Large intestine (tissue), 3 donors: ENCODE measurements around the gene UBA7. TPM values are rescaled to one million over a fixed set of nuclear protein-coding genes. Genes with fewer than 3 reads are reported as not detected.
A peak's percentile ranks its signal among the peaks of the same experiment; 100 is the strongest.

ENCODE experiments used
- DNase-seq, 2 donors: peaks; one replicate each; pipeline versions ENCODE4 v3.0.0 to v3.0.0-alpha.2; 2013
- H3K27ac ChIP-seq: one replicate; pipeline ENCODE4 v1.5.1; 2013; ENCODE audit warnings: low read length
- H3K27me3 ChIP-seq: 2 replicates; pipeline ENCODE4 v1.6.1; 2013; ENCODE audit warnings: low read length; ENCODE audit not compliant: control insufficient read depth, insufficient read depth
- H3K36me3 ChIP-seq: 2 replicates; pipeline ENCODE4 v1.6.1; 2013; ENCODE audit warnings: low read length; ENCODE audit not compliant: control insufficient read depth, insufficient read depth
- H3K4me1 ChIP-seq: one replicate; pipeline ENCODE4 v1.6.1; 2013; ENCODE audit warnings: low read length; ENCODE audit not compliant: control insufficient read depth, insufficient read depth
- H3K4me3 ChIP-seq: one replicate; pipeline ENCODE4 v1.5.1; 2013; ENCODE audit warnings: low read length
- H3K9me3 ChIP-seq: one replicate; pipeline ENCODE4 v1.6.1; 2013; ENCODE audit warnings: mild to moderate bottlenecking, low read depth, low read length, moderate library complexity; ENCODE audit not compliant: control insufficient read depth
- WGBS: methylation state at CpG from one replicate; pipeline ENCODE4 v1.1.5; 2013; ENCODE audit warnings: low lambda C conversion rate; ENCODE audit not compliant: insufficient coverage; 5-methylcytosine and 5-hydroxymethylcytosine counted together
- polyA plus RNA-seq: library from polyadenylated mRNA; unstranded; fragments of 120-200 nt; gene quantifications from one replicate; pipeline ENCODE4 v1.2.1, GENCODE V29; 2013

UBA7 gene
- polyA plus RNA-seq, 1 donor = 60.4 TPM

DNA sequence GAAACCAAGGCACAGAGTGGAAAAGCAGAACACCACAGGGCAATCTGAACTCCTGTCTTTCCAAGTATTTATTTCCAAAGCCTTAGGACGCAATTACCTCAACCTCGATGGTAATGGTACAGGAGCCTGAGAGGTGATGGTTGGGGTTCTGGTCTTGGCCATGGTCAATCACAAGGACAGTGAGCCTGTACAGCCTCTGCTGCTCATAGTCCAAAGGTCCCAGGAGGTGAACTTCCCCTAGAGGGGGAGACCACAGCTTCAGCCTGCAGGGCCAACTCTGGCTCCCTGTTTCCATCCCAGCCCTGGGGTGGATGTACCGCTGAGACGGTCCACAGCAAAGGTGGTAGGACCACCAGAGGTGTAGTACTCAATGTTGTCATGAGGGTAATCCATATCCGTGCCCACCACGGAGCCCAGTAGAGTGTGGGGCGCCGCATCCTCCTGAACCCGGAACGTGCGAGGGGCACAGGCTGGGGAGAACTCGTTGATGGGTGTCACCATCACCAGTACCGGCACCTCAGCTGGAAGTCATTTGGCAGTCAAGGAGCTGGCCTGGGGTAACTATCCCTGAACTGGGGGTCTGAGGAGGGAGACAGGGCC is 20.2 kb downstream of the UBA7 start:
- H3K9me3 ChIP-seq = peaks cover 3% of the 10 kb centered on the region
- no CpG with 5 or more reads among the region's 13 CpGs for WGBS
- H3K4me1 ChIP-seq = no peaks in the 10 kb centered on the region
- H3K4me3 ChIP-seq = no peak overlapping the region
- H3K27me3 ChIP-seq = peaks cover 2% of the 10 kb centered on the region
- H3K36me3 ChIP-seq = no peaks in the 10 kb centered on the region
- no peak overlapping the region for H3K27ac ChIP-seq
- no peak for DNase-seq

DNA sequence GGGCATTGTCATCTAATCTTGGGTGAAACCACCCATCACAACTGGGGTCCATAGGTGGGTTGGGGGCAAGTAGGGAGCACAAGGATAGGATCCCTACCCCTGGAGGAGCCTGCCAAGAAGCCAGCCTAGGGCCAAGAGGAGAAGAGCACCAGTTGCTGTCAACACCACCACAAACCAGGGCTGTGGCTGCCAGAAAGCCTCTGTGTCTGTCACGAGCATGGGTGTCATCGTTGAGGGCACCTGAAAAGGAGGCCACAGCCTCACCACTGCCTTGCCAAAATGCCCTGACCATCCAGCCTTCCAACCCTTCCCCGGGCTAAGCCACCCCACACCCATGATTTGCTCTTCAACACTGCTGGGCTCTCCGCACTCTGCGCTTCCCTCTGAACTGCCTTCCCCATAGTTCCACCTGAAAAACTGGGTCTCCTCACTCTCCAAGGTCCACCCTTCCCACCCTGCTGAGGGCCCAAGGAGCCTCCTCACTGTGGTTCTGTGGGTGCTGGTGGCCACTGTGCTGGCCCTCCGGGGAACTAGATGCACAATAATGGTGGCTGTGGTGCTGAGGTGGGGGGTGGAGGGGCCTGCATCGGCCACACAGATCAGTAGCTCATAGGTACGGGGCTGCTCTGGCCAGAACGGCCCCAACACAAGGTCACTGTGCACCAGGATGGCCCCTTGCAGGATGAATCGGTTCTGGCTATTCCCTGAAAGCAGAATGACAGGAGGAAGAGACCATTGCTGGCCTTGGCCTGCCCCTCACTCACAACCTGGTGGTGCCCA is 21.2 kb downstream of the UBA7 start:
- Histone ChIP-seq H3K4me1 (no peaks in the 10 kb centered on the region), H3K4me3 (no peak overlapping the region), H3K36me3 (no peaks in the 10 kb centered on the region), H3K27me3 (peaks cover 2% of the 10 kb centered on the region), H3K9me3 (peaks cover 3% of the 10 kb centered on the region), H3K27ac (no peak overlapping the region)
- no peak for DNase-seq
- no CpG with 5 or more reads among the region's 10 CpGs for WGBS

GRCh38 chr3:49791571-49791970 is 22.2 kb downstream of the UBA7 start:
- no peak for DNase-seq
- no CpG with 5 or more reads among the region's 4 CpGs for WGBS
- Histone ChIP-seq H3K36me3 (no peaks in the 10 kb centered on the region), H3K27ac (no peak overlapping the region), H3K9me3 (peaks cover 3% of the 10 kb centered on the region), H3K4me3 (no peak overlapping the region), H3K4me1 (peaks cover 7% of the 10 kb centered on the region), H3K27me3 (peaks cover 2% of the 10 kb centered on the region)

DNA sequence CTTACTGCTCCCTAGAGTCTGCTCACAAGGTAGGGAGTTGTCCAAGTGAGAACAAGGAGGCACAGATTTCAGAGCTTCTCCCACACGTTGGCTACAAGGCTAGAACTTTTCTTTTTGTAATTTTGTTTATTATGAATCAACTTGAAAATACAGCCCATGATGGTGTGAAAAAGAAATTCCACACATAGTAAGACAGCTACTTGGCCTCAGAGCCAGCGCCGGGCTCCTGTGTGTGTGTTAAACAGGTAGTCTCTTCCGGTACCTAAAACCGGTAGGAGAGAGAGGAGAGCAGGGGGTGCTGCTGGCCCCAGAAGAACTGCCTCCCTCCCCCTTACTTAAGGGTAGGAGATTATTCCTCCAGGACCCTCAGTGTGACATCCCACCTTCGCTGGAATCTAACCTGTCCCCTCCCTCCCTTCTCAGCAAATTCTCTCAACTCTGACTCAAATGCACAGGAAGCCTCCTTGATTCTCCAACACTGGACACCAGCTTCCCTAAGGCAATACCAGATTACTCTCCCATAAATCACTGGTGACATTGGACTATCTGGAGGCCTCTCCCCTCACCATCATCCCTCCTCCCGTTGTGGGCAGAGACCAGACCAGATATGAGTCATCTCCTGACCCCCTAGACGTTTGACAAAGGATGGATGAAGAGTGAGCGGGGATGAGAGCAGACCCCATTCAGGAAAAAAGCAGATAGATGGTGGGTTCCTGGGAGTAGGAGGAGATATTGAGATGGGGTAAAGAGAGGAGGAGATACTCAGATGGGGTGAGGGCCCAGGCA is 22.9 kb downstream of the UBA7 start:
- no peaks in the 10 kb centered on the region for H3K36me3 ChIP-seq
- peaks cover 3% of the 10 kb centered on the region for H3K9me3 ChIP-seq
- no peak overlapping the region for H3K4me3 ChIP-seq
- no CpG with 5 or more reads among the region's 9 CpGs for WGBS
- H3K27me3 ChIP-seq = peaks cover 2% of the 10 kb centered on the region
- H3K27ac ChIP-seq = no peak overlapping the region
- H3K4me1 ChIP-seq = peaks cover 7% of the 10 kb centered on the region
- DNase-seq = no peak

DNA sequence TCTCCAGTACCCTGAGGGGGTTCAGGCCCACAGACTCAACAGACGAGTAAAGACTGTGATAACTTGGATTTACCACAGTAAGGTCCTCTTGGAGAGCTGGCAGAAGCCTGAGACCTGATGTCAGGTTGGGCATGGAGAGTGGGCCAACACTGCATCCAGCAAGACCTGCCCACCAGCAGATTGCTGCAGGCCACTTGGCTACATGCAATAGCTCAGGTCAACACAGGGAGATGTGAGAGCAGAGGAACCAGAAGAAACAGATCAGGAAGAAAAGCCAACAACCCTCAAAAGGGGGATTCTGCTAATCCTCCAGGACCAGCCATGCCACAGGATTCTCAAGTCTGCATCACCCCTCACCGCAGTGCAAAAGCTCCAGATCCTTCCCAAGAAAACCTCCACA is 25.7 kb downstream of the UBA7 start:
- H3K4me1 ChIP-seq = peaks cover 13% of the 10 kb centered on the region
- H3K36me3 ChIP-seq = peaks cover 5% of the 10 kb centered on the region
- no peak overlapping the region for H3K27ac ChIP-seq
- H3K27me3 ChIP-seq = peaks cover 2% of the 10 kb centered on the region
- DNase-seq = no peak
- peaks cover 3% of the 10 kb centered on the region for H3K9me3 ChIP-seq
- WGBS = no CpG with 5 or more reads among the region's 2 CpGs
- H3K4me3 ChIP-seq = no peak overlapping the region

DNA sequence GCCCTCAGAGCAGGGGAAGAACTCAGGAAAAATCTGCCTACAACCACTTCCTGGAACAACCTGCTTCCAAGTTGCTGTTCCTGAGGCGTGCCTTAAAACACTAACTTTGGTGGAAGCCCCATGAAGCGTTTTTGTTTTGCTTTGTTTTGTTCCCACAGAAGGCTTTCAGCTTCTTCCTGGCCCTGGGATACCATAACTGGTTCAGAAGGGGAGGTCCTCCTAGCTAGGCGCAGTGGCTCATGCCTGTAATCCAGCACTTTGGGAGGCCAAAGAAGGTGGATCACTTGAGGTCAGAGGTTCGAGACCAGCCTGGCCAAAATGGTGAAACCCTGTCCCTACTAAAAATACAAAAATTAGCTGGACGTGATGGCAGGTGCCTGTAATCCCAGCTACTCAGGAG is 26.2 kb downstream of the UBA7 start:
- H3K36me3 ChIP-seq = peaks cover 5% of the 10 kb centered on the region
- peaks cover 3% of the 10 kb centered on the region for H3K9me3 ChIP-seq
- peaks cover 13% of the 10 kb centered on the region for H3K4me1 ChIP-seq
- H3K27me3 ChIP-seq = peaks cover 2% of the 10 kb centered on the region
- H3K4me3 ChIP-seq = no peak overlapping the region
- no peak for DNase-seq
- no peak overlapping the region for H3K27ac ChIP-seq
- WGBS = no CpG with 5 or more reads among the region's 5 CpGs

GRCh38 chr3:49787182-49787464 is 26.6 kb downstream of the UBA7 start:
- peak overlapping the region; percentile 65 for H3K27ac ChIP-seq
- peak overlapping the region; percentile 84 for H3K4me3 ChIP-seq
- DNase-seq = no peak
- H3K9me3 ChIP-seq = peaks cover 3% of the 10 kb centered on the region
- no CpG with 5 or more reads among the region's 3 CpGs for WGBS
- H3K36me3 ChIP-seq = peaks cover 9% of the 10 kb centered on the region
- peaks cover 2% of the 10 kb centered on the region for H3K27me3 ChIP-seq
- H3K4me1 ChIP-seq = peaks cover 13% of the 10 kb centered on the region

DNA sequence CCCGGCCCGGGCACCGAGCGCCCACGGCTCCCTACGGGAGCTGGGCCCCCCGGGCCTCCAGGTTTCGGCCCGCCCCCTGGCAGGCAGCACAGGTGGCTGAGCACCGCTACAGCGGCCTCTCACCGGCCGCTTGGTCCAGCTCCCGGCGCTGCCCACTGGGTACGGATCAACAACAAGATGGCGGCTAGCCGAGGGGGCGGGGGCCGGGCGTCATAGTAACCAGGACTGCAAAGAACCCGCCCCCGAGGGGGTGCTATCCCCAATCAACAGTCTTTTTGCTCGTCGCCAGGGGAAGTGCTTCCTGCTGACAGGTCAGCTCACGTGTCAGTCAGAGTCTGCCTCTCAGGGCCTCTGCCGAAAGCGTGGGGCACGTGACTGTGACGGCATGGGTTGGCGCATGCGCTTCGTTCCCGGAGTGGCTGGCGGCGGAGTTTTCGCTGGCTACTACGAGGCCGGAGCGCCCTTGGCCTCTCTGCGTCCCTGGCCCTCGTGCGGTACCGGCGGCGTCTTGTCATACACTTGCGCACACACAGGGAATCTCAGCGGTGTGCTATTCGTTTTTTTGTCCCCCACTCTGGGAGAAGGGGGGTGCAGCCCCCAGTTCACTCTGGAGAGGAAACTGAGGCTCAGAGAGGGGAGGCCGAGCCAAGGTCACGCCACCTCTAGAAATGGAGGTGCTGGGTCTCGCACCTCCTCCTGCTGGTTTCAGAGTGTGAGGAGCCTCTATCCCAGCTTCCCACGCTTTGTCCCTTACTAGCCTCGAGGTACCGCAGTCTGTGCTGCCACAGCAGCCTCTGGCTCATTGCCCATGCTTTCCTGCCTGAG is 27.2 kb downstream of the UBA7 start, which contains the start of gene IP6K1:
Gene IP6K1 (minus strand): TSS at position 186 of the 825 bp plus-strand sequence. CDS start 38,502 bp downstream, outside the sequence.
- H3K27ac ChIP-seq = peak within 1 kb of the TSS; percentile 88
- peak within 1 kb of the TSS; percentile 84 for H3K4me3 ChIP-seq
- DNase-seq = peak; percentile 100
- no CpG with 5 or more reads among the region's 55 CpGs for WGBS
- H3K4me1 ChIP-seq = peaks cover 13% of the 10 kb centered on the region
- H3K9me3 ChIP-seq = peaks cover 3% of the 10 kb centered on the region
- peaks cover 12% of the 10 kb centered on the region for H3K36me3 ChIP-seq
- peaks cover 2% of the 10 kb centered on the region for H3K27me3 ChIP-seq

- Histone ChIP-seq H3K27ac (peak overlapping the region; percentile 88), H3K4me1 (peaks cover 13% of the 10 kb centered on the region), H3K4me3 (peak overlapping the region; percentile 84), H3K9me3 (peaks cover 3% of the 10 kb centered on the region), H3K36me3 (peaks cover 15% of the 10 kb centered on the region), H3K27me3 (no peaks in the 10 kb centered on the region)
- no peak for DNase-seq
- WGBS = 41% methylated on average over 3 of the region's 50 CpGs
These were observed 28.0 kb downstream of the UBA7 start for GRCh38 chr3:49785565-49786356.
